Mesothelial cell of epicardium (in vitro differentiated cells): Measurements from ENCODE around the gene FBXO46. TPM values are rescaled to one million over a fixed set of nuclear protein-coding genes. Genes with fewer than 3 reads are reported as not detected.

Source experiments
- DNase-seq, 2 experiments: peaks; one replicate each; pipeline ENCODE4 v3.0.0; 2021; ENCODE audit warnings: low spot score in 2 of 2; ENCODE audit not compliant: unreplicated experiment in 2 of 2
- H3K27ac Mint-ChIP-seq: 2 replicates; pipeline ENCODE4 v1.8.0; 2021; ENCODE audit warnings: mixed read lengths
- H3K27me3 Mint-ChIP-seq: 2 replicates; pipeline ENCODE4 v1.8.0; 2021; ENCODE audit warnings: low read depth, mixed read lengths
- H3K36me3 Mint-ChIP-seq: 2 replicates; pipeline ENCODE4 v1.8.0; 2021; ENCODE audit warnings: mixed read lengths
- H3K4me1 Mint-ChIP-seq: 2 replicates; pipeline ENCODE4 v1.8.0; 2021; ENCODE audit warnings: mixed read lengths
- H3K4me3 Mint-ChIP-seq: 2 replicates; pipeline ENCODE4 v1.8.0; 2021; ENCODE audit warnings: mild to moderate bottlenecking, moderate library complexity, mixed read lengths
- H3K9me3 Mint-ChIP-seq: 2 replicates; pipeline ENCODE4 v1.8.0; 2021; ENCODE audit warnings: mixed read lengths
- microRNA-seq: library from miRNA; unstranded; fragments of <30 nt; microRNA quantifications from one replicate; pipeline ENCODE4 v1.2.0, GENCODE V29; 2021; ENCODE audit warnings: inconsistent platforms, mixed read lengths
- total RNA-seq: library from RNA; stranded (reverse); gene quantifications from 3 replicates; pipeline ENCODE4 v1.2.1, GENCODE V29; 2021
- TF ChIP-seq, protein P1 (sequence below): fragments of 200-600 bp; sonication (generic); IDR thresholded peaks from one replicate; pipeline ENCODE4 v1.5.0; 2021; ENCODE audit warnings: antibody characterized with exemption; ENCODE audit not compliant: unreplicated experiment

Gene FBXO46
- total RNA-seq, 1 donor from 2014 or later, result 36.6 TPM

DNA sequence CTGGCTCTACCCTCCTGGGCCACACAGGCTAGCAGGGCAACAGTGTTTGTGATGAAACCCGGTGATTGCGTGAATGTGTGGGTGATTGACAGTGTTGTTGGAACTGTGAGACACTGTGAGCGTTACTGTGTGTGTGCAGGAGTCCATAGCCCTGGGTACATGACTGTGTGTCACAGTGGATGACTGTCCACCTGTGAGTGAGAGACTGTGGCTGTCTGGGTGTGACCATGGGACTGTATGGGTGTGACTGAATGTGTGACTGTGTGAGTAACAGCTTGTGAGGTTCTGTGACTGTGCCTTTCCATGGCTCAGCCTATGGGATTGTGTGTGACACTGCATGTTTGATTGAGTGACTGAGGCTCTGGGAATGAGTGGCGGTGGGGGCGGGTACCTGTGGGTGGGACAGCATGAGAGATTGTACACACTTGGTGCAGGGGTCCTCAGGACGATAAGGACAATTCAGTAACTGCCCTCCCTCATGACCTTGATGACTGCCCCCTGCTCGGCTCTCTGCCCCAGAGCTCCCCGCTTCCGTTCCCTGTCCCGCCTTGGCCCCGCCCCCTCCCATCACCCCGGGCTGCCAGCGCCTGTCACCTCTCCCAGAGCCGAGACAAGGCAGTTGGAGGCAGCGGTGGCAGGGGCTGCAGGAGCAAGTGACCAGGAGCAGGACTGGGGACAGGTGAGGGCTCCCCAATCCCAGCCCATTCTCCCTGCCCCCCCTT lies 62.9 kb downstream of the FBXO46 start, which contains the start of gene GIPR:
GIPR (plus strand) TSS at position 602 of the 722 bp plus-strand sequence. CDS start 1,300 bp downstream, outside the sequence.
- peaks cover 65% of the 10 kb centered on the region for H3K27me3 Mint-ChIP-seq
- H3K27ac Mint-ChIP-seq, result no peak within 1 kb of the TSS
- no peak for DNase-seq
- TF ChIP-seq, protein P1, sequence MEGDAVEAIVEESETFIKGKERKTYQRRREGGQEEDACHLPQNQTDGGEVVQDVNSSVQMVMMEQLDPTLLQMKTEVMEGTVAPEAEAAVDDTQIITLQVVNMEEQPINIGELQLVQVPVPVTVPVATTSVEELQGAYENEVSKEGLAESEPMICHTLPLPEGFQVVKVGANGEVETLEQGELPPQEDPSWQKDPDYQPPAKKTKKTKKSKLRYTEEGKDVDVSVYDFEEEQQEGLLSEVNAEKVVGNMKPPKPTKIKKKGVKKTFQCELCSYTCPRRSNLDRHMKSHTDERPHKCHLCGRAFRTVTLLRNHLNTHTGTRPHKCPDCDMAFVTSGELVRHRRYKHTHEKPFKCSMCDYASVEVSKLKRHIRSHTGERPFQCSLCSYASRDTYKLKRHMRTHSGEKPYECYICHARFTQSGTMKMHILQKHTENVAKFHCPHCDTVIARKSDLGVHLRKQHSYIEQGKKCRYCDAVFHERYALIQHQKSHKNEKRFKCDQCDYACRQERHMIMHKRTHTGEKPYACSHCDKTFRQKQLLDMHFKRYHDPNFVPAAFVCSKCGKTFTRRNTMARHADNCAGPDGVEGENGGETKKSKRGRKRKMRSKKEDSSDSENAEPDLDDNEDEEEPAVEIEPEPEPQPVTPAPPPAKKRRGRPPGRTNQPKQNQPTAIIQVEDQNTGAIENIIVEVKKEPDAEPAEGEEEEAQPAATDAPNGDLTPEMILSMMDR, result no peak
- peak within 1 kb of the TSS; percentile 59 for H3K4me3 Mint-ChIP-seq
- H3K36me3 Mint-ChIP-seq, result no peaks in the 10 kb centered on the region
- H3K9me3 Mint-ChIP-seq, result no peaks in the 10 kb centered on the region
- H3K4me1 Mint-ChIP-seq, result peaks cover 19% of the 10 kb centered on the region

DNA sequence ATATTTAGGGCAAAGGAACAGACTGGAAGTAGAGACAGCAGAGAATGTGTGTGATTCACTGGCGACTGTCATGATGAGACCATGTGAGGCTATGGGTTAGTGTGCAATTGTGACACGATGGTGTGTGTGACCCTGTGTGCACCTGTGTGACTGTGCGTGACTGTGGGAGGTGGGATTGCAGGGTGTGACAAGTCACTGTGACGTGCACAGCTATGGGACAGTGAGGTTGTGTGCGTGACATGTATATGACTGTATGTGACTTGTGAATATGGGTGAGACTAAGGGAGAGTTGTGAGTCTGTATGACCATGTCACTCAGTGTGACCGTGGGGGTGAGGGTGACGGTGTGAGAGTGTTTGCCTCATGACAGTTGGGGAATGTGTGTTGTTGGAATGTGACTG lies 66.1 kb downstream of the FBXO46 start:
- no peak overlapping the region for H3K27ac Mint-ChIP-seq
- peaks cover 43% of the 10 kb centered on the region for H3K27me3 Mint-ChIP-seq
- DNase-seq, result no peak
- TF ChIP-seq, protein P1, result no peak
- no peak overlapping the region for H3K4me3 Mint-ChIP-seq
- H3K9me3 Mint-ChIP-seq, result no peaks in the 10 kb centered on the region
- H3K36me3 Mint-ChIP-seq, result no peaks in the 10 kb centered on the region
- H3K4me1 Mint-ChIP-seq, result peaks cover 15% of the 10 kb centered on the region

DNA sequence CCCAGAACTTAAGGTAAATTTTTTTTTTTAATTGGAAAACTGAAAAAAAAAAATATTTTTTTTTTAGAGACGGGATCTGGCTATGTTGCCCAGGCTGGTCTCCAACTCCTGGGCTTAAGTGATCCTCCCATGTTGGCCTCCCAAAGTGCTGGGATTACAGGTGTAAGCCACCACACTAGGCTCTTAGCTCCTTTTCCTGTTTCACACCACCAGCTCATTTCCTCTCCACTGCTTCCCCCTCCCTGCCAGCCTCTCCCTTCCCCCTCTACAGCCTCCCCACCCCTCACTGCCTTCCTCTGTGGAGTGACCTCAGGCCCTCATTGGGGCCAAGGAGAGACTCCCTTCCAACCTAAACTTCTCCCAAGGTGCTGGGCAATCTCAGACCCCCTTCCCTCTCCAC lies 66.9 kb downstream of the FBXO46 start:
- Mint-ChIP-seq H3K27me3 (peaks cover 39% of the 10 kb centered on the region), H3K27ac (no peak overlapping the region), H3K36me3 (no peaks in the 10 kb centered on the region), H3K4me1 (peaks cover 11% of the 10 kb centered on the region), H3K4me3 (no peak overlapping the region), H3K9me3 (no peaks in the 10 kb centered on the region)
- DNase-seq, result no peak
- TF ChIP-seq, protein P1, result no peak

DNA sequence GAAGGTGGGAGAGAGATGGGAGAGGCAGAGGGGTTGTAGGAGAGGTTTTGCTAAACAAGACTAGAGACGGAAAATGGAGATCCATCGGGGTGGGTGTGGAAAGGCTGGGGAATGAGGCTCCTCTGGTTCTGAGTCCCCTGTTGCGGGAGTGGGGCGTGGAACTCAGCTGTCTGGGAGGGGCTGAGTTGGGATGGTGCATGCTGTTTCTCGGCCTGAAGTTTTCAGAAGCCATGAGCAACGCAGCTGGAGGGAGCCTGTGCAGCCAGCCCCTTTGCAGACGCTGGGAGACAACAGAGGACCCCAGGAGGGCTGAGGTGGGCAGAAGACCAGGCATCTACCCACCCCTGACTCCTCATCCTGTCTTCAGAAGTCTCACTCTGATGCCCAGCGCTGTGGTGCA lies 70.1 kb downstream of the FBXO46 start:
- no peak for DNase-seq
- H3K9me3 Mint-ChIP-seq, result no peaks in the 10 kb centered on the region
- H3K27me3 Mint-ChIP-seq, result peaks cover 19% of the 10 kb centered on the region
- peaks cover 3% of the 10 kb centered on the region for H3K4me1 Mint-ChIP-seq
- no peak overlapping the region for H3K4me3 Mint-ChIP-seq
- H3K27ac Mint-ChIP-seq, result no peak overlapping the region
- TF ChIP-seq, protein P1, result no peak
- H3K36me3 Mint-ChIP-seq, result no peaks in the 10 kb centered on the region

Small RNA genes within 50 kb of the gene (microRNA-seq; reads per million reads assigned to microRNA genes)
- gene MIR642A (not detected), gene MIR642B (not detected)

Other genes with a start within 250 kb of the FBXO46 start
- gene RTN2, start 233.8 kb downstream of the FBXO46 start, total RNA-seq, result 15.2 to 18.1 TPM (median 16.7 TPM) in 3 replicates
- 0.38 to 0.60 TPM (median 0.59 TPM) in 3 replicates for gene PPM1N, start 232.5 kb downstream of the FBXO46 start, total RNA-seq
- 49.3 to 54.8 TPM (median 53.8 TPM) in 3 replicates for gene VASP, start 223.4 kb downstream of the FBXO46 start, total RNA-seq
- 11.6 to 13.3 TPM (median 11.8 TPM) in 3 replicates for gene OPA3, start 146.1 kb downstream of the FBXO46 start, total RNA-seq
- 0.09 TPM in 1 of 3 replicates, not detected in the others for gene GPR4, start 128.7 kb downstream of the FBXO46 start, total RNA-seq
- 33.8 to 36.9 TPM (median 34.2 TPM) in 3 replicates for gene EML2, start 91.5 kb downstream of the FBXO46 start, total RNA-seq
- 3.6 to 5.1 TPM (median 4.1 TPM) in 3 replicates for gene GIPR, start 62.7 kb downstream of the FBXO46 start, total RNA-seq
- 440 to 462 TPM (median 461 TPM) in 3 replicates for gene SNRPD2, start 38.9 kb downstream of the FBXO46 start, total RNA-seq
- gene QPCTL, start 38.2 kb downstream of the FBXO46 start, total RNA-seq, result 8.0 to 10.6 TPM (median 9.1 TPM) in 3 replicates
- gene MEIOSIN, start 2.5 kb upstream of the FBXO46 start, total RNA-seq, result not detected in 3 replicates
- 44.3 to 50.3 TPM (median 47.3 TPM) in 3 replicates for gene SIX5, start 38.4 kb upstream of the FBXO46 start, total RNA-seq
- 126 to 130 TPM (median 127 TPM) in 3 replicates for gene DMPK, start 51.6 kb upstream of the FBXO46 start, total RNA-seq
- 109 to 120 TPM (median 116 TPM) in 3 replicates for gene DMWD, start 61.9 kb upstream of the FBXO46 start, total RNA-seq
- gene RSPH6A, start 84.4 kb upstream of the FBXO46 start, total RNA-seq, result 0.44 to 0.56 TPM (median 0.50 TPM) in 3 replicates
- gene SYMPK, start 132.3 kb upstream of the FBXO46 start, total RNA-seq, result 89.3 to 93.4 TPM (median 92.6 TPM) in 3 replicates
- gene FOXA3, start 133.4 kb upstream of the FBXO46 start, total RNA-seq, result not detected in 3 replicates
- 33.8 to 34.6 TPM (median 34.1 TPM) in 3 replicates for gene IRF2BP1, start 155.2 kb upstream of the FBXO46 start, total RNA-seq
- gene MYPOP, start 171.7 kb upstream of the FBXO46 start, total RNA-seq, result 10.4 to 11.5 TPM (median 10.9 TPM) in 3 replicates
- not detected in 3 replicates for gene NANOS2, start 183.9 kb upstream of the FBXO46 start, total RNA-seq
- 0.51 to 1.2 TPM (median 0.67 TPM) in 3 replicates for gene NOVA2, start 243.0 kb upstream of the FBXO46 start, total RNA-seq